ENCODE data around the gene CSRNP2.

The CSRNP2 gene

DNA sequence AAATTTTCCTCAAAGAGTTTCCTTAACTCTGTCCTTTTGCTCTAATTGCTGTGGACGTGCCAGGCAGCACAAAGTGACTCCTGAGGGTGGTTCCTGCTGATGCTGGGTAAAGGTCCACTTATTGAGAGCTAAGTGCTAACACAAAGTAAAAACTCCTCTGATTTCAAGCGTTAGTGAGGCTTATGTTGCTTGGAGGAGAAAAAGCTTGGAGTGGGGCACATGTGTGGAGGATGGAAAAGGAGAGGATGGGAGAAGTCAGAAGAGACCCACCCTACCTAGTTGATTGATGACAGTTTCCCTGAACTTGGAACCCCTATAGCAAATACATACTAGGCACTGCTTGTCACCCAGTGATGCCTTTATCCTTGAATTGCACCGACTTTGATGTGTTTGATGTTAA, 47.1 kb downstream of the CSRNP2 start:
- no peaks in the 10 kb centered on the region for H3K36me3 ChIP-seq (replicated peaks; ENCODE audit: insufficient read depth, low read length)
- TF ChIP-seq EZH2 (optimal IDR thresholded peaks at IDR 0.05; ENCODE audit: low read depth, low read length) (no peak), EZH2phosphoT487 (IDR thresholded peaks at IDR 0.05; ENCODE audit: low read length) (no peak)
- TF ChIP-seq, protein P1, sequence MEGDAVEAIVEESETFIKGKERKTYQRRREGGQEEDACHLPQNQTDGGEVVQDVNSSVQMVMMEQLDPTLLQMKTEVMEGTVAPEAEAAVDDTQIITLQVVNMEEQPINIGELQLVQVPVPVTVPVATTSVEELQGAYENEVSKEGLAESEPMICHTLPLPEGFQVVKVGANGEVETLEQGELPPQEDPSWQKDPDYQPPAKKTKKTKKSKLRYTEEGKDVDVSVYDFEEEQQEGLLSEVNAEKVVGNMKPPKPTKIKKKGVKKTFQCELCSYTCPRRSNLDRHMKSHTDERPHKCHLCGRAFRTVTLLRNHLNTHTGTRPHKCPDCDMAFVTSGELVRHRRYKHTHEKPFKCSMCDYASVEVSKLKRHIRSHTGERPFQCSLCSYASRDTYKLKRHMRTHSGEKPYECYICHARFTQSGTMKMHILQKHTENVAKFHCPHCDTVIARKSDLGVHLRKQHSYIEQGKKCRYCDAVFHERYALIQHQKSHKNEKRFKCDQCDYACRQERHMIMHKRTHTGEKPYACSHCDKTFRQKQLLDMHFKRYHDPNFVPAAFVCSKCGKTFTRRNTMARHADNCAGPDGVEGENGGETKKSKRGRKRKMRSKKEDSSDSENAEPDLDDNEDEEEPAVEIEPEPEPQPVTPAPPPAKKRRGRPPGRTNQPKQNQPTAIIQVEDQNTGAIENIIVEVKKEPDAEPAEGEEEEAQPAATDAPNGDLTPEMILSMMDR (IDR thresholded peaks at IDR 0.05; ENCODE audit: low read length) = no peak
- no peaks in the 10 kb centered on the region for H3K9me2 ChIP-seq (replicated peaks; ENCODE audit: insufficient read depth, low read length)
- H4K20me1 ChIP-seq (ENCODE audit: insufficient read depth, low read length) = no peaks in the 10 kb centered on the region
- H3K27ac ChIP-seq (ENCODE audit: low read length) = no peak overlapping the region
- H3K27me3 ChIP-seq (replicated peaks; ENCODE audit: insufficient read depth, low read length) = no peaks in the 10 kb centered on the region
- no peaks in the 10 kb centered on the region for H3K9me3 ChIP-seq (replicated peaks; ENCODE audit: insufficient read depth, low read length)
- H3K4me2 ChIP-seq (ENCODE audit: low read depth, low read length) = no peak overlapping the region
- no peak overlapping the region for H2AFZ ChIP-seq (ENCODE audit: low read length)
- no peaks in the 10 kb centered on the region for H3F3A ChIP-seq (ENCODE audit: insufficient read depth, low read length)
- no peak overlapping the region for H3K4me3 ChIP-seq (ENCODE audit: low read length)
- no peaks in the 10 kb centered on the region for H3K4me1 ChIP-seq (ENCODE audit: low read length)
- DNase-seq = no peak
- H3K79me2 ChIP-seq (ENCODE audit: low read length) = no peaks in the 10 kb centered on the region
- H3K9ac ChIP-seq (ENCODE audit: low read length) = no peak overlapping the region

DNA sequence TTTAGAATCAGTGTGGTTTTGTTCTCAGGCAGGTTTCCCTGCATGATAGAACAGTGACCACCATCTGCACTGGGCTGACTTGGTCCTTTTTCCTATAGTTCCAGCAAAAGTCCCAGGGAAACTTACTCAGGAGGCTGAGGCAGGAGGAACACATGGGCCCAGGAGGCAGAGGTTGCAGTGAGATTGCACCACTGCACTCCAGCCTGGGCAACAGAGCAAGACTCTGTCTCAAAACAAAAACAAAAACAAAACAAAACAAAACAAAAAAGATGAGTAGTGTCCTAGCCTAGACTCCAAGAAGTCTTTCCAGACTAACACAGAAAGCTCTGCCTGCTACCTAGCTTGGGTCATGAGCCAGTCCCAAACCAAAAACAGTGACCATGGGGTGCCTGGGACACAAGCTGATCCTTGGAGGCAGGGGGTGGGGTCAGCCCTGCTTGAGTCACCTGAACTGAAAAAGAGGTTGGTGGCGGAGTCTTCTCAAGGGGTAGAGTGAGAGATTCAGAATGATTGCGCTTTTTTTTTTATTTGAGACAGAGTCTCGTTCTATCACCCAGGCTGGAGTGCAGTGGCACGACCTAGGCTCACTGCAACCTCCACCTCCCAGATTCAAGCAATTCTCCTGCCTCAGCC, 49.8 kb downstream of the CSRNP2 start:
- Histone ChIP-seq H4K20me1 (ENCODE audit: insufficient read depth, low read length) (no peaks in the 10 kb centered on the region), H2AFZ (ENCODE audit: low read length) (no peak overlapping the region)

DNA sequence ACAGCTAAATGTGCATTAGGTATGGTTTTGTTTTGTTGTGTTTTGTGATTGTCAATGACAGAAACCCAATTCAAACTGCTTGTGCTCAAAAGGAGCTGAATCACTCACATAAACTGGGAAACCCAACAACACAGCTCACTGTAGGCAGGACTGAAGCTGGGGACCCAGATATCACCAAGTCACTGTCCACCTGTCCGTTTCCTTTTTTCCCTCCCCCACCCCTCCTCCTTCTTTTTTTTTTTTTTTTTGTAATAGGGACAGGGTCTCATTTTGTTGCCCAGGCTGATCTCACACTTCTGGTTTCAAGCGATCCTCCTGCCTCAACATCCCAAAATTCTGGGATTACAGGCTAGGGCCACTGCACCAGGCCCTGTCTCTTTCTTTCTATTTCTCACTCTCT, 50.3 kb downstream of the CSRNP2 start:
- Histone ChIP-seq H3K4me3 (ENCODE audit: low read length) (no peak overlapping the region), H3K27me3 (replicated peaks; ENCODE audit: insufficient read depth, low read length) (no peaks in the 10 kb centered on the region), H4K20me1 (ENCODE audit: insufficient read depth, low read length) (no peaks in the 10 kb centered on the region), H3K9me3 (replicated peaks; ENCODE audit: insufficient read depth, low read length) (no peaks in the 10 kb centered on the region), H3K9me2 (replicated peaks; ENCODE audit: insufficient read depth, low read length) (no peaks in the 10 kb centered on the region), H3K9ac (ENCODE audit: low read length) (no peak overlapping the region), H3K27ac (ENCODE audit: low read length) (no peak overlapping the region), H2AFZ (ENCODE audit: low read length) (no peak overlapping the region), H3K4me2 (ENCODE audit: low read depth, low read length) (no peak overlapping the region), H3K4me1 (ENCODE audit: low read length) (peaks cover 8% of the 10 kb centered on the region), H3K79me2 (ENCODE audit: low read length) (no peaks in the 10 kb centered on the region), H3F3A (ENCODE audit: insufficient read depth, low read length) (peaks cover 7% of the 10 kb centered on the region), H3K36me3 (replicated peaks; ENCODE audit: insufficient read depth, low read length) (no peaks in the 10 kb centered on the region)
- no peak for DNase-seq
- TF ChIP-seq EZH2phosphoT487 (IDR thresholded peaks at IDR 0.05; ENCODE audit: low read length) (no peak), EZH2 (optimal IDR thresholded peaks at IDR 0.05; ENCODE audit: low read depth, low read length) (no peak)
- TF ChIP-seq, protein P1 (IDR thresholded peaks at IDR 0.05; ENCODE audit: low read length) = no peak

More for the DNA sequence above, 49.8 kb downstream of the CSRNP2 start:
- peaks cover 3% of the 10 kb centered on the region; the same call in 1 of the 2 replicates for H3K4me1 ChIP-seq (ENCODE audit: low read length)
- no peak overlapping the region for H3K27ac ChIP-seq (ENCODE audit: low read length)
- no peaks in the 10 kb centered on the region for H3K36me3 ChIP-seq (replicated peaks; ENCODE audit: insufficient read depth, low read length)
- H3F3A ChIP-seq (ENCODE audit: insufficient read depth, low read length) = peaks cover 3% of the 10 kb centered on the region
- DNase-seq = no peak
- H3K9me3 ChIP-seq (replicated peaks; ENCODE audit: insufficient read depth, low read length) = no peaks in the 10 kb centered on the region
- no peaks in the 10 kb centered on the region for H3K27me3 ChIP-seq (replicated peaks; ENCODE audit: insufficient read depth, low read length)
- no peak overlapping the region for H3K4me3 ChIP-seq (ENCODE audit: low read length)
- no peaks in the 10 kb centered on the region for H3K9me2 ChIP-seq (replicated peaks; ENCODE audit: insufficient read depth, low read length)
- H3K79me2 ChIP-seq (ENCODE audit: low read length) = no peaks in the 10 kb centered on the region
- no peak overlapping the region for H3K4me2 ChIP-seq (ENCODE audit: low read depth, low read length)
- no peak for TF ChIP-seq EZH2phosphoT487 (IDR thresholded peaks at IDR 0.05; ENCODE audit: low read length)
- TF ChIP-seq, protein P1 (IDR thresholded peaks at IDR 0.05; ENCODE audit: low read length) = no peak
- TF ChIP-seq EZH2 (optimal IDR thresholded peaks at IDR 0.05; ENCODE audit: low read depth, low read length) = no peak
- no peak overlapping the region for H3K9ac ChIP-seq (ENCODE audit: low read length)
